22Rv1 (cell line): ENCODE measurements around the gene IL23A.

Experiments
- ZFX ChIP-seq: fragments of 450-650 bp; IDR thresholded peaks from 2 replicates; pipeline ENCODE4 v1.6.1; 2017; ENCODE audit warnings: antibody characterized with exemption, borderline replicate concordance
- TF ChIP-seq, protein P1 (sequence below): fragments of 450-650 bp; IDR thresholded peaks from 2 replicates; pipeline ENCODE4 v1.5.1; 2017; ENCODE audit warnings: mild to moderate bottlenecking

DNA sequence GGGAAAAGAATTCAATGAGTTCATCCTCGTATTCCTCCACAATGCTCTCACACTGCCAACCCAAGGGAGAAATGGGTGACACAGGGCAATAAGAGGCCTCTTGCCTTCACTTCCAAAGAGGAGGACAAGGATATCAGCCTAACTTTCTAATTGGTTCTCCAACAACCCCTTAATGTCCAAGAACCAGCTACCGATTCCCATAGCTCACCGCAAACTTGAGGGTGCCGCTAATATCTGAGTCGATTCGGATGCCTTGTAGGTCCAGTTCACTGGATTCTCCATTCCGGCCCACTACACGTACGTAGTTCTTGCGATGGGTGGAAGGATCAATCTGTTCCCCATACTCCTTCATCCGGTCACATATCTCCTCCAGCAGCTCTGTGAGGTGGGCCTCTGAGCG, 27.7 kb upstream of the IL23A start:
- TF ChIP-seq, protein P1, sequence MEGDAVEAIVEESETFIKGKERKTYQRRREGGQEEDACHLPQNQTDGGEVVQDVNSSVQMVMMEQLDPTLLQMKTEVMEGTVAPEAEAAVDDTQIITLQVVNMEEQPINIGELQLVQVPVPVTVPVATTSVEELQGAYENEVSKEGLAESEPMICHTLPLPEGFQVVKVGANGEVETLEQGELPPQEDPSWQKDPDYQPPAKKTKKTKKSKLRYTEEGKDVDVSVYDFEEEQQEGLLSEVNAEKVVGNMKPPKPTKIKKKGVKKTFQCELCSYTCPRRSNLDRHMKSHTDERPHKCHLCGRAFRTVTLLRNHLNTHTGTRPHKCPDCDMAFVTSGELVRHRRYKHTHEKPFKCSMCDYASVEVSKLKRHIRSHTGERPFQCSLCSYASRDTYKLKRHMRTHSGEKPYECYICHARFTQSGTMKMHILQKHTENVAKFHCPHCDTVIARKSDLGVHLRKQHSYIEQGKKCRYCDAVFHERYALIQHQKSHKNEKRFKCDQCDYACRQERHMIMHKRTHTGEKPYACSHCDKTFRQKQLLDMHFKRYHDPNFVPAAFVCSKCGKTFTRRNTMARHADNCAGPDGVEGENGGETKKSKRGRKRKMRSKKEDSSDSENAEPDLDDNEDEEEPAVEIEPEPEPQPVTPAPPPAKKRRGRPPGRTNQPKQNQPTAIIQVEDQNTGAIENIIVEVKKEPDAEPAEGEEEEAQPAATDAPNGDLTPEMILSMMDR: no peak
- no peak for TF ChIP-seq ZFX
